Measurements from ENCODE around the gene SYNPR.

Gene SYNPR

DNA sequence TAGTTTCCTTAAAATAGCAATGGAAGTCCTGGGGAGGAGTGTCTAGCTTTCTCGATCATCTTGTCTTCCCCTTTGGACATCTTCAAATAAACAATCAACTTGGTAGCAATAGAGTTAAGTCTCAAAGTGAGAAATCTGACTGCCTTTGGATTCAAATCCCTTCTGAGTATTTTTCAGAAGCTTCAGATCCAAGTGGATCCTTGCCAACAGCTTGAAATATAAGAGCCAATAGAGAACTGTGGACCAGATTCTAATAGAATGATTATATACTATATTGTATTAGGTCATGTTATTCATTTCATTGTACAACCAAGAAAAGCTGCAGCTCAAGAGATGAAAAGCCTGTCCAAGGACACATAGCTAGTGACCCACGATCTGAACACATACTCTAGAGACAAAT is 60.2 kb downstream of the SYNPR start:
- no peak for TF ChIP-seq EZH2phosphoT487 (IDR thresholded peaks at IDR 0.05; ENCODE audit: borderline replicate concordance, low read length)
- TF ChIP-seq, protein P1, sequence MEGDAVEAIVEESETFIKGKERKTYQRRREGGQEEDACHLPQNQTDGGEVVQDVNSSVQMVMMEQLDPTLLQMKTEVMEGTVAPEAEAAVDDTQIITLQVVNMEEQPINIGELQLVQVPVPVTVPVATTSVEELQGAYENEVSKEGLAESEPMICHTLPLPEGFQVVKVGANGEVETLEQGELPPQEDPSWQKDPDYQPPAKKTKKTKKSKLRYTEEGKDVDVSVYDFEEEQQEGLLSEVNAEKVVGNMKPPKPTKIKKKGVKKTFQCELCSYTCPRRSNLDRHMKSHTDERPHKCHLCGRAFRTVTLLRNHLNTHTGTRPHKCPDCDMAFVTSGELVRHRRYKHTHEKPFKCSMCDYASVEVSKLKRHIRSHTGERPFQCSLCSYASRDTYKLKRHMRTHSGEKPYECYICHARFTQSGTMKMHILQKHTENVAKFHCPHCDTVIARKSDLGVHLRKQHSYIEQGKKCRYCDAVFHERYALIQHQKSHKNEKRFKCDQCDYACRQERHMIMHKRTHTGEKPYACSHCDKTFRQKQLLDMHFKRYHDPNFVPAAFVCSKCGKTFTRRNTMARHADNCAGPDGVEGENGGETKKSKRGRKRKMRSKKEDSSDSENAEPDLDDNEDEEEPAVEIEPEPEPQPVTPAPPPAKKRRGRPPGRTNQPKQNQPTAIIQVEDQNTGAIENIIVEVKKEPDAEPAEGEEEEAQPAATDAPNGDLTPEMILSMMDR (IDR thresholded peaks at IDR 0.05; ENCODE audit: low read depth, low read length, poor library complexity, severe bottlenecking), result no peak

DNA sequence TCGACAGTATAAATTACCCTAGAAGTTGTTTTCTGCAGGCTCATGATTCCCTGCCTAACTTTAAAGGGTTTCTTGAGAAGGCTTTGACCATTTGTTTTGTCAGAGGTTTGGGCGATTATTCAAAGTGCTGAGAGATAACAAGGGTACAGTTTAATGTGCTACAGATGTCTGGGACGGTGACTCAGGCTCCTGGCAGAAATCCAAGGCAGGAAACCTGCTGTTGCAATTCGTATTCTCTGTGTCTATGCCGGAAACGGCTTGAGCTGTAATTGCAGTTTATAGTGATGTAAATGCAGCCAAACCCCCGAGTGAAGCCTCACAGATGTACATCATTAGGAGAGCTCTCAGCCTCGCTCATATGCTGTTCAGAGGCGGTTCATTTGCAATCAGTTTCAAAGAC is 65.6 kb downstream of the SYNPR start:
- Histone ChIP-seq H3K27me3 (ENCODE audit: control insufficient read depth, low read length) (peaks cover 4% of the 10 kb centered on the region), H3F3A (ENCODE audit: control insufficient read depth, insufficient read depth) (no peaks in the 10 kb centered on the region), H3K27ac (ENCODE audit: low read depth, low read length) (peak overlapping the region; percentile 37; the same call in 1 of the 2 replicates), H3K4me1 (ENCODE audit: control insufficient read depth, low read length) (peaks cover 25% of the 10 kb centered on the region), H3K79me2 (ENCODE audit: control insufficient read depth, low read length) (no peaks in the 10 kb centered on the region), H3K9me2 (replicated peaks; ENCODE audit: control insufficient read depth, low read length) (no peaks in the 10 kb centered on the region), H3K9me3 (ENCODE audit: control insufficient read depth, insufficient read depth, low read length) (no peaks in the 10 kb centered on the region), H3K4me2 (ENCODE audit: low read length) (peak overlapping the region; percentile 67), H3K4me3 (ENCODE audit: low read length) (peak overlapping the region; percentile 50), H4K20me1 (ENCODE audit: control insufficient read depth, insufficient read depth, low read depth, low read length) (no peaks in the 10 kb centered on the region), H3K36me3 (ENCODE audit: control insufficient read depth, low read length) (no peaks in the 10 kb centered on the region)
- no peak for TF ChIP-seq EZH2phosphoT487 (IDR thresholded peaks at IDR 0.05; ENCODE audit: borderline replicate concordance, low read length)
- TF ChIP-seq, protein P1 (IDR thresholded peaks at IDR 0.05; ENCODE audit: low read depth, low read length, poor library complexity, severe bottlenecking), result no peak

More for the DNA sequence above, 60.2 kb downstream of the SYNPR start:
- Histone ChIP-seq H3K9me3 (ENCODE audit: control insufficient read depth, insufficient read depth, low read length) (no peaks in the 10 kb centered on the region), H3K4me1 (ENCODE audit: control insufficient read depth, low read length) (peaks cover 5% of the 10 kb centered on the region), H3F3A (ENCODE audit: control insufficient read depth, insufficient read depth) (no peaks in the 10 kb centered on the region), H3K27me3 (ENCODE audit: control insufficient read depth, low read length) (0 out of 2 replicates have a peak, but pooled peaks cover 3% of the 10 kb centered on the region), H3K79me2 (ENCODE audit: control insufficient read depth, low read length) (no peaks in the 10 kb centered on the region), H3K4me2 (ENCODE audit: low read length) (no peak overlapping the region), H3K27ac (ENCODE audit: low read depth, low read length) (no peak overlapping the region), H3K36me3 (ENCODE audit: control insufficient read depth, low read length) (no peaks in the 10 kb centered on the region), H3K9me2 (replicated peaks; ENCODE audit: control insufficient read depth, low read length) (no peaks in the 10 kb centered on the region), H3K4me3 (ENCODE audit: low read length) (no peak overlapping the region), H4K20me1 (ENCODE audit: control insufficient read depth, insufficient read depth, low read depth, low read length) (no peaks in the 10 kb centered on the region)

DNA sequence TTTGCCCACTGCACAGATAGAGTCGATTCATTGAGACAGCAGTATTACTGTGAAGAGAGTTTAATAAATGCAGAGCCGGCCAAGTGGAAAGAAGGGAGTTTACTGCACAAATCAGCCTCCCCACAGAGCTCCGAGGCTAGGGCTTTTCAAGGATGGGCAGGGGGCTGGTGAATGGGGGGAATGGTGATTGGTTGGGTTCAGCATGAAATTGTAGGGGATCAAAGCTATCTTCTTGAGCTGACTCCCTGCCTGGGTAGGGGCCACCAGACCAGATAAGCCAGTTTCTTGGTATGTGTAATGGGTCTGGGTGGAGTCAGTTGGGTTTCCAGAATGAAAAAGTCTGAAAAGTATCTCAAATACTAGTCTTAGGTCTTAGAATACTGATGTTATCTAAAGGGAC is 66.6 kb downstream of the SYNPR start:
- Histone ChIP-seq H3K36me3 (ENCODE audit: control insufficient read depth, low read length) (no peaks in the 10 kb centered on the region), H3K9me2 (replicated peaks; ENCODE audit: control insufficient read depth, low read length) (no peaks in the 10 kb centered on the region), H3K4me2 (ENCODE audit: low read length) (peak overlapping the region; percentile 30), H3K4me3 (ENCODE audit: low read length) (no peak overlapping the region), H3F3A (ENCODE audit: control insufficient read depth, insufficient read depth) (no peaks in the 10 kb centered on the region), H4K20me1 (ENCODE audit: control insufficient read depth, insufficient read depth, low read depth, low read length) (no peaks in the 10 kb centered on the region), H3K27ac (ENCODE audit: low read depth, low read length) (no peak overlapping the region), H3K9me3 (ENCODE audit: control insufficient read depth, insufficient read depth, low read length) (no peaks in the 10 kb centered on the region), H3K4me1 (ENCODE audit: control insufficient read depth, low read length) (peaks cover 25% of the 10 kb centered on the region), H3K79me2 (ENCODE audit: control insufficient read depth, low read length) (no peaks in the 10 kb centered on the region), H3K27me3 (ENCODE audit: control insufficient read depth, low read length) (peaks cover 5% of the 10 kb centered on the region)
- TF ChIP-seq EZH2phosphoT487 (IDR thresholded peaks at IDR 0.05; ENCODE audit: borderline replicate concordance, low read length), result no peak
- TF ChIP-seq, protein P1 (IDR thresholded peaks at IDR 0.05; ENCODE audit: low read depth, low read length, poor library complexity, severe bottlenecking), result no peak
